ENCODE data around the gene SERPINB12.

SERPINB12 gene

GRCh38 chr18:63603355-63603754, 61.2 kb downstream of the SERPINB12 start:
- DNase-seq (ENCODE audit: low spot score) = no peak

- no peak for DNase-seq (ENCODE audit: low spot score)
These were observed 61.6 kb downstream of the SERPINB12 start for GRCh38 chr18:63603772-63604171.

GRCh38 chr18:63604791-63605567, 62.8 kb downstream of the SERPINB12 start:
- no peak for DNase-seq (ENCODE audit: low spot score)

- DNase-seq (ENCODE audit: low spot score) = no peak
These were observed 64.4 kb downstream of the SERPINB12 start for GRCh38 chr18:63606526-63606925.

GRCh38 chr18:63613420-63613819, 71.3 kb downstream of the SERPINB12 start:
- DNase-seq (ENCODE audit: low spot score) = no peak

GRCh38 chr18:63617049-63617914, 75.1 kb downstream of the SERPINB12 start:
- DNase-seq (ENCODE audit: low spot score) = no peak

- DNase-seq (ENCODE audit: low spot score) = no peak
These were observed 75.7 kb downstream of the SERPINB12 start for GRCh38 chr18:63617915-63618234.

Data from cerebellar cortex (tissue), 1 donor.